HG03095 (cell line): Measurements from ENCODE around the gene ATRN.

ENCODE experiments used
- ATAC-seq: cut with Tn5 transposase; IDR thresholded peaks from one replicate; pipeline ENCODE4 v1.9.1; 2021; ENCODE audit warnings: moderate library complexity; ENCODE audit not compliant: unreplicated experiment

ATRN gene

DNA sequence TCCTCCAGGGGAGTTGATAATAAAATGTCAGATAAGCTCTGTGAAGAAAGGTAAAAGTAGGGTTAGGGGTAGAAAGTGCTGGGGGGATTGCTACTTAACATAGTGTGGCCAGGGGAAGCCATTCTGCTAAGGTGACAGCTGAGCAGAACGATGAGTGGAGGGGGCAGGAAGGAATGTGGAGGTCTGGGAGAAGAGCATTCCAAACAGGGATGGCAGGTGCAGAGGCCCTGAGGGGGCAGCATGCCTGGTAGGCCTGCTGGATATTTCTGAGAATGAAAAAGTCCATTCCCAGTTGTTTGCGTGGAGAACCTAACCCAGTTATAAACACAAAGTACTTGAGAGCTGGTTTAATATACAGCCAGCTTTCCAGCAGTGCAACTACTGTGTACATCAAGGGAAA is 183.1 kb downstream of the ATRN start:
- ATAC-seq = no peak

DNA sequence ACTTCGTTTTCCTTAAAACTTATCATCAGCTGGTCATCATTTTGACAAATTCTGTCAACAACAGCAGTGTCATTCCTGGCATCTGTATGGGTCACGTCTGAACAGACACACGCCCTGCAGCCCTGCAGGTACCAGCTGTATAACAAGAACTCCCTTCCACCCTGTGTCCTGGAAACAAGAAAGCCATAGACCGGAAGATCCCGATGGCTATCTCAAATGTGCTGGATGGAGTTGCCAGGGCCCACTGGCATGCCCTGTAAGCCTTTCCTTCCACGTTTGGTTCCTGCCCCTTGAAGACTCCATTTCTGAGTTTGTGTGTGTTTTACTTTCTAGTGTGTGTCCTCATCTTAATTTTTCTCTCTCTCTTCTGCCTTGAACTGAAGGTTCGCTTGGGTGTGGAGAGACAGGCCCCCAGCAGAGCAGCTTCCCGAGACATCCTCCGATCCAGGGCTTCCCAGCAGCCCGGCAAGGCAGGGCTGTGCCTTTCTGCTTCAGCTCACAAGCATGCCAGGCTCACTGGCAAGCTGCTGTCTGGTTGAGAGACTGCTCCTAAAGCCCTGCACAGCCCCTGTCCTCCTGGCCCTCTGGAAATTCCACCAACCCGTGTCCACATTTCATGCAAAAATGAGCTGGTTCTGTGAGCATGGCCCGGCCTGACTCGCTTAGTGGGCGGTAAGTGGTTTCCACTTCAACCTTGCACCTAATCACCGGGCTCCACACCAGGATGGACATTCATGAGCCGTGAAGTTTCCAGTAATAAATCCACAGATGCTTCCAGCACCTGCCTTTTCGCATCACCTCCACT is 183.7 kb downstream of the ATRN start:
- ATAC-seq = no peak

DNA sequence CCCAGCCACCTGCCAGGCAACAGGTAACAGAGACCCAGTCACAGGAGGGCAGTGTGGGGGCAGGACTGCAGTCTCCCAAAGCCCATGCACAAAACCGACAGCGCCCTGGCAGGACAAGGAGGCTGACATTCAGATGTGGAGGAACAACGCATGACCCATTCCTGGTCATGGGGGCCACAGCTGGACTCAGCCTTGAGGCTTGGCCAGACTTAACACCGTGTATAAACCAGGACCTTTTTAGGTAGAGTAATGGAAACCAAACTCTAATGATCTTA is 184.2 kb downstream of the ATRN start:
- ATAC-seq = no peak

DNA sequence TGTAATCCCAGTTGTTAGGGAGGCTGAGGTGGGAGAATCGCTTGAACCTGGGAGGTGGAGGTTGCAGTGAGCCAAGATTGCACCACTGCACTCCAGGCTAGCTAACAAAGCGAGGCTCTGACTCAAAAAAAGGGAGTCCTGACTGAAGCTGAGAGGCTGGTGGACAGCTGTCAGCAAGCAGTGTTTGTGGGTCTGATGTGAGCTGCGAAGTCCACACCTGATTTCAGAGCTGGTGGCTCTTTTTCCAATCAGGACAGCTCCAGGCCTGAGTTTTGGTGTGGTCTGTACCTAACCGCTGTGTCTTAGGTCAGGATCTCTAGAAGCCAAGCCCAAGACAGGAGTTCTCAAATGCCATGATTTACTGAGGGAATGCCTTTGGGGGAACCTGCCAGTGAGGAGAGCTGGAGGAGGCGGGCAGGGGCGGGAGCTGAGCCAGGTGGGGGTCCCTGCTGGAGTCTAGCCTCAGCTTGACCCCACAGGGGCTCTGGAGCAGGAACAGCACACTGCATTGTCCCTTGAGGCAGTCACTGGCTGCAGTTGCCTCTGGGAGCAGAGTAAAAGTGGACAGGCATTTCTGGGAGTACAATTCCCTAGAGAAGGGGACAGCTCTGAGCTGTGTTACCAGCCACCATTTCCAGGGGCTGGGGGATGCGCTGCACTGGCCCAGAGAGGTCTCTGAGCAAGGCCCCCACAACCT is 187.3 kb downstream of the ATRN start:
- no peak for ATAC-seq

DNA sequence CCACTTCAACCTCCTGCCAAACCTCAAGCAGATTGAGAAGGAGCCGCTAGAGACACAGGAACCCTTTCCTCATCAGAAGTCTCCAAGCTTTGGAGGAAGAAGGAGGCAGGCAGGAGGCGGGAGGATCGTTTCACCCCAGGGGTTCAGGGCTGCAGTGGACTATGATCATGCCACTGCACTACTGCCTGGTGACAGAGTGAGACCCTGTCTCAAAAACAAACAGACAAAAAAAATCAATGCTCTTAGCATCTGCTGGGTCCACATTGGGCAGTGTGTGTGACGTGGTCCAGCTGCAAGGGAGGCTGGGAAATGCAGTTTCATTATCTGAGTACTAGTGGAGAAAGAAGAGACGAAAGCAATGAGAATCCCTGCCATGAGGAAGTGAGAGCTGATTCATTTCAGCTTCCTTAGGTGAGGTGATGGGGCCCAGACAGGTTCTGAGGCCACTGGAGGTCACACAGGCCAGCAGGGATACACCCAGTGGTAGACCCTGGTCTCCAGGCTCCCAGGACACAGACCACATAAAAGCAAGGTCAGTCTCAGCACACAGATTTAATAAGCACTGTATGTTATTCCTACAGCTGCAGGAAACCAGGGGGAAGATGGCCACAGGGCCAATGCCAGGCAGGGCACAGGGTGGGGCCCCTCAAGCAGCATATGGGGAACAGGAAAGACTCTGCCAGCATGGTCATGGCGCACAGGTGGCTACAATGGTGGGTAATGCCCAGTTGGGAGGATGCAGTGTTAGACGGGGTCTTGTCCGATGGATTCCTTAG is 188.1 kb downstream of the ATRN start:
- peak; percentile 93 for ATAC-seq

DNA sequence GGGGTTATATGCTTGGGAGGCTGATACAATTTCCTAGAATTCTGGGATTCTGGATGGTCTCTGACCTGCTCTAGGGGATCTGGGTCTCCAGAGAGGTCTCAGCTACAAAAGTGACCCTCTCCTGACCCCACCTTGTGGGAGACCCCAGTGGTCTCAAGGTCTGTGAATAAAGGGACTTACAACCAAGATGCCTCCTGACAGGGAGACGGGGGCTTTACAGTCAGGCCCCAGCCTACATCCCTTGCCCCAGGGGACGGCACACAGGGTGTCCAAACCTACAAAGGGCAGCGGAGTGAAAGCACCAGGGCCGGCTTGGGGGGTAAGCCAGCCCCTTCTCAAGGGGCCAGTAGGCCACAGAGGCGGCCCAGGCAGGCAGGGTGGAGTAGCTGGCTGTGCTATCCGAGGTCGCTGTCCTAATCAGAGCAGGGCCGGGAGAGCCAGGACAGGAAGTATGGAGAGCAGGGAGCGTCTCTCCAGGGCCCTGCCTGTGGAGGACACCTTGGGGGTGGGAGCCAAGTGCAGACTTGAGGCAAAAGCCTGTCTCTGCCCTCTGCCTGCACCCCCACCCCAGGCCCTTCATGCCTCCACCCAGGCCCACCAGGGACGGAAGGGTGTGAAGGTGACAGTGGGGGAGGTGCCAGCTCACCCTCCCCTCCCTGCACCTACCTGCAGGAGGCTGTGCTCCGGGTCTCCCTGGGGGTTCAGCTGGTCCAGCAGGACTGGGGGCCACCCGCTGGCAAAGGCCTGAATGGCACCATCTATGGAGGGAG is 188.9 kb downstream of the ATRN start:
- ATAC-seq = no peak

DNA sequence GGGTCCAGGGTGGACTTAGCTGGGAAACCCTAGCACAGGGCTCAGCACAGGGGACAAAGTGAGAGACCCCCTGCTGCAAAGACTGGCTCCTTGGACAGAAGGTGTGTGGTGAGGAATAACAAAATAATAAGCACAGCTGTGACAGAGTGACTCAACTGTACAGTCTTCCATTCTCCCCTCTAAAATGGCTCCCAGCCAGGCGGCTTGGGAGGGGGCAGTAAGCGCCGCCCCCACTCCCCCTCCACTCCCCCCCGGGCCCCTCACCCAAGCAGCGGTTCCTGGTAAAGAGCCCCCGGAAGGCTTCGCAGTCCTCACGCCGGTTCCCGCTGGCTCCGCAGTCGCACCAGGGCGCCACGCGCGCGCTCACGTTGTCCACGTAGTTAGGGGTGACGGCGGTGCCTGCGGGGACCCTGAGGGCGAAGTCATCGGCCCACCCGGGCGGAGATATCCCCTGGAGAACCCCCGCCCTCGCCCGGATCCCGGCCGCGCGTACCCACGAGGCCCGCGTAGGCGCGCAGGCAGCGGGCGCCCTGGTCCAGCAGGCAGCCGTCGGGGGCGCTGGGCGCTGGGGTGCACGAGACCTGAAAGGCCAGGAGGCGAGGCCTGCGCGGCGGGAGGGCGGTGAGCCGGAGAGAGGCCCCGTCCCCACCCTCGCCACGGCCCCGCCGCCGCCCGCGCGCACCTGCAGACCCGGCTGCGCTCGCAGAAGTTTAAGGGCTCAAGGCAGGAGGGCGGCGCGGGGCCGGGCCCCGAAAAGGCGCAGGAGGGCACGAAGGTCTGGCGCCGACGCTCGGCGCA is 189.6 kb downstream of the ATRN start:
- ATAC-seq = no peak

DNA sequence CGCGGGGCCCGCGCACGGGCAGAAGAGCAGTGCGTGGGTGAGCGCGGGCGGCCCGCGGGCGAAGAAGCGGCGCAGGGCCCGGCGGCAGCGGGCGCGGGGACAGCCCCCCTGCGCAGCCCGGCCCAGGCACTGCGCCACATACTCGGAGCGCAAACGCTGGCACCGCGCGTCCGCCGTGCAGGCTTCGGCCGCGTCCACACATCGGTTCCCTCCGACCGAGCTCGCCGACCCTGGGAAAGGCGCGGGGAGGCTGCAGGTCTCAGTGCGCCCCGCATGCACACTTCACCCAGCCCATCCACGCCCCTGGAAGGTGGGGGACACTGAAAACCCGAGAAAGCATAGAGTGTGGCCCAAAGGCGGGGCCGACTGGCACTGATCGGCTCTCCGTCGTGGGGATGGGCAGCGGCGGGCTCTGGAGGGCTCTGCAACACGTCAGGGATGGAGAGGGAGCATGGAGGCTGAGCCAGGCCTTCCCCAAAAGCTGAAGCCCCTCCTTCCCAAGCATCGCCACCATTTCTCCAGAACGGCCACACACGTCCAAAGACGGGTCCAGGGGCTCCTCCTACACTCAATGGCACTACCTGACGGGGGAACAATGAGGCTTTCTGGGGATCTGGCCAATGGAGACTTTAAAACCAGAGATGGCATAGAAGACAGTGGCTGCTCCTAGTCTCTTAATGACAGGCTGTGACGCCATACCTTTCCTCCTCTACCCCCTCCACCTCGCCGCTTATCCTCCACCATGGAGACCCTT is 190.4 kb downstream of the ATRN start:
- no peak for ATAC-seq

DNA sequence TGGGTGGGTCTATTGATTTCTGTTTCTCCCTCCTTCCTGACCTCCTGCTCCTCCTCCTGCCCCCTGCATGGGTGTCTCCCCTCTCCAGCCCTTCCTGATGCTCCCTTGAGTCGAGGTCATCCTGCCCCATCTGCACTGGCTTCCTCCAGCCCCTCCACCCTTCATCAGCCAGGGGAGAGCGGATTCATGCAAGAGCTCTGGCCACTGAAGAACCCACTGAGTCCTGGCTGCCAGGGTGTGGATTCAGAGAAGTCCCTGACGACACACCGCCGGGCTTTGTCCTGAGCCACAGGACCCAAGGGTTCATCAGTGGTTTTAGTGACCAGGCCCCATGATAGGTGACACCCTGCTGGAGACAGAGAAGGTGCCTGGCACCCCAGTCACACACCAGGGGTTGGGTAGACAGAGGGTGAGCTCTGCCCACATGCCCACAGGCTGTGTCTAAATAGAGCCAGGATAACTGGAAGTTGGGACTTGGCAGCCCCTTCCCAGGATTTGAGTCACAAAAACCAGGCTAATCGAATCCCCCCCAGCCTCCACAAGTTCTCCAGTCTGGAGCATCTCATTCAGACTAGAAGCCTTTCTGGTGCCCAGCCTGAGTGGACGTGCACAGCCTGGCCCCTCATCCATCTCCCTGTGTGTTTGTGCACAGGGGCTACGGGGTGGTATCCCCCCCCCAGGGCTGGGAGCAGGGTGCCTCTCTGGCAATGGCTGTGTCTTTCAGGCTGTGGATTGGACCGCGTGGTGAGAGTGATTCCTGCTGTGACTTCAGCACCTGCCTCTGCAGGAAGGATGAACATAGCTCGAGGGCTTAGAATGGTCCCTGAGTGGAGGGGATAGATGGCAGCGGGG is 191.2 kb downstream of the ATRN start:
- no peak for ATAC-seq

DNA sequence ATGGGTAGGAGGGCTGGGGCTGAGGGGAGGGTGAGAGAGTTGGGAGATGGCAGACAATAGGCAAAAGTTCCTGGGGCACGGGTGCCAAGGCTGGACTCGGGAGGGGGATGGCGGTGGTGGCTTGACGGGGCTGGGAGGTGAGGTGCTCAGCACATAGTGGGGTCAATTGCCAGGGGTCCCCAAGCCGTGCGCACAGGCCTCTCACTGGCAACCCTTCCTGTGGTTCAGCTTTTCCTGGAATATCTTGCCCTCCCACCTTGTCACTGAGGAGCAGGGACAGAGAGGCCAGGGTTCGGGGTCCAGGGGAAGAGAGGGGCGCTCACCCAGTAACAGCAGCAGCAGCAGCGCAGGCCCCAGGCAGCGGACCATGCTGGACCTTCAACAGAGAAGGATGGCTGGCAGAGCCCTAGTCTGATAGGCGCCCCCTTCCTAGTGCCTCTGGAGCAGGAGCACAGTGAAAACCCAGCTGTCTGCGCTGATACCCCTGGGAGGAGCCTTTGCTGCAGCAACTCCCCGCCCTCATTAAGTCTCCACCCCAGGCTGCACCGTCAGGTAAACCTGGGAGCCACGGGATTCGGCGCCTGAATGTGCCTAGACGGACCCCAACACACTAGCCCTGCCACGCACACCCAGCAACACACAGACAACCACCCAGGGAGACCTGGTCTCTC is 192.3 kb downstream of the ATRN start, which contains the start of gene GFRA4:
GFRA4 (minus strand) TSS at position 369 of the 671 bp plus-strand sequence; CDS start at position 369, 0 bp downstream.
- no peak for ATAC-seq

DNA sequence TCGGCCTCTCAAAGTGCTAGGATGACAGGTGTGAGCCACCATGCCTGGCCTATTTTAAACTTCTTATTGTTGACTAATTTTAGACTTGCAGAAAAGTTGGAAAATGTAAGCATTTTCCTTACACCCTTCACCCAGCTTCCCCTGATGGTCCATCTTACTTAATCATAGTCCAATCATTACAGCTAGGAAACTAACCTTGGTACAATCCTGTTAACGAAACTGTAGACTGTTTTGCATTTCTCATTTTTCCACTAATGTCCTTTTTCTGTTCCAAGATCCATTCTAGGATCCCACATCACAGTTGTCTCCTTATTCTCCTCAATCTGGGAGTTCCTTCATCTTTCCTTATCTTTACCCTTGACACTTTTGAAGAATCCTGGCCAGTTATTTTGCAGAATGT is 193.0 kb downstream of the ATRN start:
- no peak for ATAC-seq

DNA sequence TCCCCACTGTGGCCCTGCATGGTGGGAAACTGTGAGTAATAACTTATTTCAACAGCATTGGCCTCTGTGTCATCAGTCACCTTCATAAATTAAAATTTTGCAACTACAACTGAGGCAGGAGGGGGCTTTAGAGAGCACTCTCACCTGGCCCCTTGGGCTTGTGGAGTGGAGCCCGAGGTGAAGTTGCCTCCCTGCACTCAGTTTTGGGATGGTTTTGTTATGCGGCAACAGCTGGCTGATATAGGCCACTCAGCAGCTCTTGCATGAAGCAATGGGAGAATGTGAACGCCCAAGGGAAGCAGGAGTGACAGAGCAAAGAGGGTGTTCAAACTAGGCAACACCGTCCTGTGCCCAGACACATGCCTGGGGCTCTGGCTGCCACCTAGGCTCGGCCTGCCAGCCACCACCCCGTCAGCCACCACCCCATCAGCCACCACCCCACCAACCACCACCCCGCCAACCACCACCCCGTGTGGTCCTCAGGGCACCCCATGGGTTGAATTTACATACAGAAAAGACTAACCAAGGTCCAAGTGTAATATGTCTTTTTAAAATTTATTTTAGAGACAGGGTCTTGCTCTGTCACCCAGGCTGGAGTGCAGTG is 196.7 kb downstream of the ATRN start:
- no peak for ATAC-seq

DNA sequence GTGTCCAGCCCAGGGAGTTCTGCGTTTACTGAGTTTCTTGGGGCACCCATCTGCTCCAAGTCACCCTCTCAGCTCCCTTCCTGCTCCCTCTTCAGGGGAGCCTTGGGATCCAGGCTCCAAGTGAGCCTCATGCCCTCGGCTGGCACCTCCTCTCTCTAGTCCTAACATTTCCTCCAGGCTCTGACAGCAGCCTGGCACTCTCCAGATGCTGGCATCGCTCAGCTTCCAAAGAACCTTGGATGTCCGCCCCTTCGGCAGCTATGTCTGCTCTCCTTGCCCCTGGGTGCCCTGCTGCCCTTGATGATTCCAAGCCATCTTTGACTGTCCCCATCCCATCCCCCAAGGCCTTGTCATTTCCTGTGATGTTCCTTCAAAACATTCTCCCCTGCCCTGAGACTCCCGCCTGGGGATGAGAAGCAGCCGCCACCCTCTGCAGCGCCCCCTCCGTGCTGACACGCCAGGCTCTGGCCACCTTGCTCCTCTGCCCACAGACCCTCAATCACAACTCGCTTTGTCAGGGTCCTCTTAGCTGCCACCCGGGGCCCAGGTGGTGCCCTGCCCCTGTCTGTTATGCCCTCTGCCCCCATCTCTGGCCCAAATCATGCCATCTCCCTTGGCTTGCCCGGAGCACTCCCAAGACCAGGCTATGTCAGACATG is 199.0 kb downstream of the ATRN start:
- ATAC-seq = no peak

DNA sequence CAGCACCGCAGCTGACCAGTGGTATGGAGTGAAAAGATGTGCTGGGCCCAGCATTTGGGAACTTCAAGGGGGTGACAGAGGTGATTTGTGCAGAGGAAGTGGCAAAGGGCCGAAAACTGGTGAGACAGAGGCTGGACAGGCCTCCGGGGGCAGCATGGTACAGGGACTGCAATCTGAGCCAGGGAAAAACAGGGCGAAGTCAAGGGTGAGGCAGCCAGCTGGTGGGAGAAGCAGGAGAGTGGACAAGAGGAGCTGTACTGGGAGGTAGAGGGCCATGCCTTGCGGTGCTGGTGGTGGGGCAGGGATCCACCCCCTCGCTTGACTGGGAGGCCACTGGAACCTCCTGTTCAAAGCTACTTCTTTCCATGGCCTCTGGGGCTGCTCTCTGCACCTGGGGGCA is 199.7 kb downstream of the ATRN start:
- ATAC-seq = no peak

DNA sequence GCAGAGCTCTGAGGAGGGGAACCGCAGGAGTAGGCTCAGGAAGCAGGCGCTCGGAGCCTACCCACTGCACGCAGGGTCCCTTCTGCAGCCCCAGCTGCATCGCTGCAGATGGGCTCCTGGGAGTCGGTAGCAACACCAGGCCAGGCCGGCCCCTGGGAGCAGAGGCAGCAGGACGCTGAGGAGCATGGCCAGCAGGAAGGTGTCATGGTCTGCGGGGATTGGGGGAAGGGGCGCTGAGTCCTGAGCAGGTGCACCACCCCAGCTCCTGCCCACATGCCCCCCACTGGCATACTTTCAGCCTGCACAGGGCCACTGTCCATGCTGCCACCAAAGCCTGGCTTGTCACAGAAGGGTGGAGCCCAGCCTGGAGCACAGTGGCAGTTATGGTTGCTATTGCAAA is 200.1 kb downstream of the ATRN start:
- ATAC-seq = no peak

DNA sequence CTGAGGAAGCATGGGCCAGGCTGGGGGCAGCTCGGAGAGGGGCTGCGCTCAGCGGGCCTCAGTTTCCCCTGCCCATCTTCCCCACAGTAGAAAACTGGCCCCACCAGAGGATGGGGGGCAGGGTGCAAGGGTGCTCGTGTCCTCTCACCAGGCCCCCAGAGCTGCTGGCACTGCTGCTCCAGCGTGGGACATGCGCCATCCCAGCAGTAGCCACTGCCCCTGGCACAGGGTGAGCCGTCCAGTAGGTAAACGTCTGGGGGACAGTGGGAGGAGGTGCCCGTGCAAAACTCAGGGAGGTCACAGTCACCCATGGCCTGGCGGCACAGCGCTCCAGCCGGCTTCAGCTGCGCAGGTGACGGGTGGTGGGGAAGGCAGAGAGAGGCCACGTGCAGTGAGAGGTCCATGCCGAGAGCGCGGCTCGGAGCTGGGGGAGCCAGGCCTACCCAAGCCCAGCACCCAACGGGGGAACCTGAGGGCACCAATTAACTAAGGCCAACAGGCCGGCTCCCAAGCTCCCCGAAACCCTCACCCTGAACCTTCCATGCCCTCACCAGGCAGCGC is 201.2 kb downstream of the ATRN start:
- ATAC-seq = no peak
